ENCODE results near the gene SSU72.
"Not testable (repeated sequence)": the region's sequence is repeated elsewhere in the genome, so short reads cannot be mapped to it uniquely, and the experiment has no call there.

The SSU72 gene

GRCh38 chr1:1529936-1530335 lies 44.7 kb downstream of the SSU72 start:
- in situ Hi-C loops (cut with HindIII; ENCODE audit: low sequenced_read_pairs) = no loop called here

DNA sequence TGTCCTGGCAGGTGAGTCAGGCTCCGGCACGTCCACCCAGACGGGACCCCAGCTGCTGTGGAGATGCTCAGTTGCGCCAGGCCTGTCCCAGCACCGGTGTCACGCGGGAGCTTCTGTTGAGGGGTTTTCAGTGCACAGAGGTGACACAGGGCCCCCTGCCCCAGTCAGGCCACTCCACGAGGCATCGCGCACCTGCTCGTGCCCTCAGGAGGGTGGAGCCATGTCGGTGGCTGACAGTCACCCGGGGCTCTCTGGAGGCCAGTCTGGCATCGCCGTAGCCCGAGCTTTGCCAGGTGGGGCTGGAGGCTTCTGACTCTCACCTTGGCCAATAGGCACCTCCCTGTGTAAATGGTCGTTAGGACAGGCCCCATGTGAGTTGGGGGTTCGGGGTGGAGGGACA lies 45.3 kb downstream of the SSU72 start:
- in situ Hi-C loops (cut with HindIII; ENCODE audit: low sequenced_read_pairs) = no loop called here

DNA sequence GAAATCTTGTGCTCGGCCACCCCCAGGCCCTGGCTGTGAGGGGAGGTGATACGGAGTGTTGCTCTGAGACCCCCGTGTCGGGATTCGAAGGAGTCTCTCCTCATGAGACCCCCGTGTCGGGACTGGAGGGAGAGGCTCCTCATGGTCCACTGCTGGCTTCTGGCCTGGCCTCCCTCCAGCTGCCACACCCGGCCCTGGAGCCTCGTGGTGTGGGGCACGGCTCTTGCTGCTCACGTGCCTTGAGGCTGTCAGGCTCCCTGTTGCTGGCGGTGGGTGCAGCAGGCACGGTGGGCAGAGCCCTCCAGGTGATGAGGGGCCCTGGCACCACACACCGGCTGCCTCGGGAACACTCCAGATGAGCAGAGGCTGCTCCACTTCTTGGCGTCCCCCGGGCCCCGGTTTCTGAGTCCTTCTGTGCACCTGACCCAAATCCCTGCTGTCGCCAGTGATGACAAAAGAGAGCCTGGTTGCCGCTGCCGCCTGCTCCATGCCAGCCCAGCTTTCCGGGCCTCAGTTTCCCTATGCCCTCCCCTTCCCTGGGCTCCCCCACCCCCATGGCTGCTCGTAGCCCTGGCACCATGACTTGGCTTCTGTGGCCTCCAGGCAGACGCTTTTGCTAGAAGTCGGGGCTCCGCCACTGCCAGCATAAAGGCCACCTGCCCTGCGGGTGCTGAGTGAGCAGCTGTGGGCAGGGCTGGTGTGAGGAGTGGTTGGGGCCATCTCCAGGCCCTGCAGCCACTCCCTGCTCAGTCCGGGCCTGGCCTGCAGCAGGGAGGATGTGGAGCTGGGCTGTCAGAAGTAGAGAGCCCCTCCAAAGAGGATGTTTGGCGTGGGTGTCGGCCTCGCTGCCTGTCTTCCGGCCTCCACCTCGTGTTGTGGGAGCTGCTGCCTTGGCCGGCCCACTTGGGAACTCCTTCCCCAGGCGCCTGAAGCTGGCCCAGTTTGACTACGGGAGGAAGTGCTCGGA lies 46.1 kb downstream of the SSU72 start:
- in situ Hi-C loops (cut with HindIII; ENCODE audit: low sequenced_read_pairs) = no loop called here

GRCh38 chr1:1527092-1527816 lies 47.4 kb downstream of the SSU72 start:
- in situ Hi-C loops (cut with HindIII; ENCODE audit: low sequenced_read_pairs) = no loop called here

- in situ Hi-C loops (cut with HindIII; ENCODE audit: low sequenced_read_pairs) = not testable (repeated sequence)
Measured at GRCh38 chr1:1526476-1526875, 48.2 kb downstream of the SSU72 start.

GRCh38 chr1:1524750-1525383 lies 49.8 kb downstream of the SSU72 start:
- in situ Hi-C loops (cut with HindIII; ENCODE audit: low sequenced_read_pairs) = not testable (repeated sequence)

DNA sequence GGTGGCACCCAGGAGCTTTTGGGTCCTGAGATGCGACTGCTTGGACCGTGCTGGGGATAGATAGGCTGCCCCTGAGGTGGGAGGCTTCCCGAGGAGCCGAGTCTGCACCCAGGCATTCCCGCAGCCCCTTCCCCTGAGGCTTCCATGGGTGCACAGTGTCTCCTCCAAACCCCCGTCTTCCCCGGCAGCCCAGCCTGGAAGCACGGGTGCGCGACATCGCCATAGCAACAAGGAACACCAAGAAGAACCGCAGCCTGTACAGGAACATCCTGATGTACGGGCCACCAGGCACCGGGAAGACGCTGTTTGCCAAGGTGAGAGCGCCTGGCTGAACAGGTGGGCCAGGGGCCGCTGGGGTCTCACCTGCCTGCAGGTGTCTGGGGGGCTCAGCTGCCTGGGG lies 51.0 kb downstream of the SSU72 start:
- in situ Hi-C loops (cut with HindIII; ENCODE audit: low sequenced_read_pairs) = not testable (repeated sequence)

DNA sequence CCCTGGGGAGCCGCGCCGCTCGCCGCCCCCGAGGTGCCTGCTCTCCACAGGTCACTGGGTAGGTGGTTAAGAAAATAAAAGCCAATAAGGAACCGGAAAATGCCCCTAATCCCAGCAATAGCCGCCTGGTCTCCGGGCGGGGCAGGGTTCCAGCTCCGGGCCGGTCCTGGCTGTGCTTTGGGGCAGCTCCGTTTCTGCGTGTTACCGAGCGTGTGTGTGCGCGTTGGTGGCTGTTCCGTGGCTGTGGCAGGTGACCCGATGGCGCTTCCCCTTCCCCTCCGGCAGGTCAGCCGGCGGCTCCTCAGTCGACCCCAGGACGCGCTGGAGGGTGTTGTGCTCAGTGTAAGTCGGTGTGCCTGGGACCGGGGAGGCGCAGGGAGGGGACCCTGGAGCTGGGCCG lies 51.4 kb downstream of the SSU72 start:
- in situ Hi-C loops (cut with HindIII; ENCODE audit: low sequenced_read_pairs) = not testable (repeated sequence)

- in situ Hi-C loops (cut with HindIII; ENCODE audit: low sequenced_read_pairs) = not testable (repeated sequence)
Measured at GRCh38 chr1:1522536-1522935, 52.1 kb downstream of the SSU72 start.

GRCh38 chr1:1521331-1521730 lies 53.3 kb downstream of the SSU72 start:
- in situ Hi-C loops (cut with HindIII; ENCODE audit: low sequenced_read_pairs) = no loop called here

DNA sequence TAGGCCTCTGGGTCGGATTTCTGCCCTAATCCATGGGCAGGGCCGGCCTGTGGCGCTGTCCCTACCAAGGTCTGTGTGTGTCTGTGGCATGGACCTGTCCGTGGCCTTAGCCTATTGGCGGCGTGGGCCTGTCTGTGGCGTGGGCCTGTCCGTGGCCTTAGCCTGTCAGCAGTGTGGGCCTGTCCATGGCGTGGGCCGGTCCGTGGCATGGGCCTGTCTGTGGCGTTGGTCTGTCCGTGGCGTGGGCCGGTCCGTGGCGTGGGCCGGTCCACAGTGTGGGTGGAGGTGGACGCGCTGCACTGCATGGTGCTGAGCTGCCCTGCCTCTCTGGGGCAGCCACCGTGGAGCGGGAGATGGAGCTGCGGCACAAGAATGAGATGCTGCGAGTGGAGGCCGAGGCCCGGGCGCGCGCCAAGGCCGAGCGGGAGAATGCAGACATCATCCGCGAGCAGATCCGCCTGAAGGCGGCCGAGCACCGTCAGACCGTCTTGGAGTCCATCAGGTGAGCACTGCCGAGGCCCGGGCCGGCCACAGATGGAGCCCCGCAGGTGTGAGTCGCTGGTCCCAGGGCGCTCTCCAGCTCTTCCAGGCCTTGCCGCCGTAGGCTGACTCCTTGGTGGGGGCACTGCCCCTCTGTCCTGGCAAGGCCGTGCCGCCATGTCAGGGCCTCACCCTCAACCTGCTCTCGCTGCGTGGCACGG lies 54.7 kb downstream of the SSU72 start:
- in situ Hi-C loops (cut with HindIII; ENCODE audit: low sequenced_read_pairs) = not testable (repeated sequence)

DNA sequence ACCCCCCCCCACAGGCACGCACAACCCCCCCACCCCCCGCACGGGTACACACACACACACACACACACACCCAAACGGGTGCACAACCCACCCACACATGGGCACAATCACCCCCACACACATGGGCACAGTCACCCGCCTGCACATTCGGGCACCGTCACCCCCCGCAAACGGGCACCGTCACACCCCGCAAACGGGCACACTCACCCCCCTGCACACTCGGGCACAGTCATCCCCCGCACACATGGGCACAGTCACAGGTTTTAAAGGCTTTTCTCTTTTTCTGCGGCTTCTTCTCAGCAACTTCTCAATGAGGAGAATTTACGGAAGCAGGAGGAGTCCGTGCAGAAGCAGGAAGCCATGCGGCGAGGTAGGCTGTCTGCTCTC lies 56.0 kb downstream of the SSU72 start:
- in situ Hi-C loops (cut with HindIII; ENCODE audit: low sequenced_read_pairs) = not testable (repeated sequence)

GRCh38 chr1:1517973-1518620 lies 56.6 kb downstream of the SSU72 start:
- in situ Hi-C loops (cut with HindIII; ENCODE audit: low sequenced_read_pairs) = no loop called here

DNA sequence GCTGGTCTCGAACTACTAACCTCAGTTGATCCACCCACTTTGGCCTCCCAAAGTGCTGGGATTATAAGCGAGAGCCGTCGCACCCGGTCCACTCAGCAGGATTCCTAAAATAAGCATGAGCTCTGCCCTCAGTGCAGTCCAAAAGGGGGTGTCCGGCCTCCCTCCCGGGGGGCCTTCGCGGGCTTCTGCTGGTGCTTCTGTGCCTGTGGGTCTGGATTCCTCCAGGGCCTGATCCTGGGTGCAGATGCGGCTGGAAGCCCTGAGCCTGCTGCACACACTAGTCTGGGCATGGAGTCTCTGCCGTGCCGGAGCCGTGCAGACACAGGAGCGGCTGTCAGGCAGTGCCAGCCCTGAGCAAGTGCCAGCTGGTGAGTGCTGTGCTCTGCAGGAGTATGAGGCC lies 57.7 kb downstream of the SSU72 start:
- in situ Hi-C loops (cut with HindIII; ENCODE audit: low sequenced_read_pairs) = not testable (repeated sequence)

DNA sequence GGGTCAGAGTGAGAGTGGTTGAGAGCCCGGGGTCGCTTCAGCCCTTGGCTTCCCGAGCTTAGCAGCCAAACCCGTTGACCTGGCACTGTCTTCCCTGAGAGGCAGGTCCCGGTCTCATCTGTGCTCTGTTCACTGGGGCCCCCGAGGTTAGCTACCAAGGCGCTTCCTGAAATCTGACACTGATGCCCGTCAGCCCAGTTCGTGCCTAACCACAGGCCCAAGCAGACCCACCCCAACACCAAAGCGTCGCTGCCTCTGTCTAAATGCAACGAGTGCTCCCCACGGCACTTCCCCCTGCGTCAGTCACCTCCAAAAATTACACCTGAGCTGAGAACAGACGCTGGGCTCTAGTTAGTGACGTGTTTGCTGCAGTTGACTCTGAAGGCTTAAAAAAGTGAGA lies 60.3 kb downstream of the SSU72 start:
- in situ Hi-C loops (cut with HindIII; ENCODE audit: low sequenced_read_pairs) = not testable (repeated sequence)

DNA sequence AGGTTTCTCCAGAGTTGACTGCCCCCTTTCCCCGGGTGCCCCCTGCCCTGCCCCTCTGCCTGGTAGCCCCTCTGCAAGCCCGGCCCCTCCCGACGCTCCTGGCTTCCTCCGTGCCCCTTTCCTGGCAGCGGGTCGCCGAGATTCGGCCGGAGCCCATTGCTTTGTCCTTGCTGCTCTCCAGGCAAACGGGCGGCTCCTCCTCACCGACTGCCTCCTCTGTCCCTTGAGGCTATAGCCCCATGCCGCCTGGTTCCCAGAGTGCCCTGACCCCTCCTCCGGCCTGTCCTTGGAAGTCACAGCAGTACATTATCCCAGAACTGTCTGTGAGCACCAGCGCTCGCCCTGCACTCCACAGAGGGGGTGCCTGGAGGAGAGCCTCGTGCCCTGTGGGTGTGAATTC lies 61.0 kb downstream of the SSU72 start:
- in situ Hi-C loops (cut with HindIII; ENCODE audit: low sequenced_read_pairs) = not testable (repeated sequence)

DNA sequence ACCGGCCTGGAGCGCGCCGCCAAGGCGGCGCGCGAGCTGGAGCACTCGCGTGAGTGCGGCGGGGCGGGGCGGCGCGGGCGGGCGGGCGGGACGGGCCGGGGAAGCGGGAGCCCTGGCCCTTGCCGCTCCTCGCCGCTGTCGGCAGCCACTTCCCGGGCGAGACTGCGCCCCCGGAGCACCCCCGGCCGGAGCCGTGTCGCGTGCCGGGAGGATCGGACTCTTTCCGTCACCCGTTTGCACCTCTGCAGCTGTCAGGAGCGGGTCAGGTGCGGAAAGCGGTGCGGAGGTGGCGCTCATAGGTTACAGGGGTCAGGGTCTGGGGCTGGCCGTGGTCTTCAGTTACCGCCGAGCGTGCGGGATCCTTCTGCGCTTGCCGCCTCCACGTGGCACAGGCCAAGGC lies 62.2 kb downstream of the SSU72 start:
- in situ Hi-C loops (cut with HindIII; ENCODE audit: low sequenced_read_pairs) = not testable (repeated sequence)

GRCh38 chr1:1511533-1512285 lies 63.0 kb downstream of the SSU72 start, which contains the start of gene ATAD3A:
ATAD3A (plus strand) TSS chr1:1512162; CDS start chr1:1512269, 107 bp downstream.
- in situ Hi-C loops (cut with HindIII; ENCODE audit: low sequenced_read_pairs) = no loop called here

DNA sequence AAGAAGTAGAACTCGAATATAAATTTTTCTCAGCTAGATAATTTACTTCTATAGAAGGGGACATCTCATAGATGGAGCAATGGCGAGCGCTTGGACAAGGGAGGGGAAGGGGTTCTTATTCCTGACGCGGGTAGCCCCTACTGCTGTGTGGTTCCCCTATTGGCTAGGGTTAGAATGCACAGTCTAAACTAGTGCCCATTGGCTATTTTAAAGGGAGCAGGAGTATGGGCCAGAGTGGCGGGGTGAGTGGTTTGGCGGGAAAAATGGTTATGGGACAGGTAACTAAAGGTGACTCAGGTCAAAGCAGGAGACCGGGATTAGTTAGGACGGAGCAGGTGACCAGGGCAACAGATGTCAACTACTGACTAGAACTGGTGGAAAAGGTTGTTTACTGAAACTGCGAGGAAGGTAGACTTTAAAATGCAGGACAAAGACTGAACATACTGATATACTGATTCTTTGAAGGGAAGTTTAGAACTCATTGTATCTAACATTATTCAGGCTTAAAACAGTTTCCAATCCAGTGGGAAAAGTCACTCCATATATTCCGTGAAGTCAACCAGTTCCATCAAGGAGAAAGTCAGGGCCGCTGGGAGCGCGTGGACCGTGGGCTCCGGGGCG lies 63.6 kb downstream of the SSU72 start:
- in situ Hi-C loops (cut with HindIII; ENCODE audit: low sequenced_read_pairs) = no loop called here

Measured in DLD1 (cell line).